DND-41 (cell line): ENCODE results near the gene NLGN1.

Experiments used
- ATAC-seq: fragments of 200-7000 bp; cut with Tn5 transposase; 3 replicates; pipeline ENCODE4 v1.9.1; 2021; ENCODE audit warnings: low read depth; ENCODE audit not compliant: insufficient read depth
- DNase-seq: peaks from one replicate; pipeline ENCODE4 v3.0.0-alpha.2; 2020
- H2AFZ ChIP-seq: 2 replicates; pipeline ENCODE4 v1.6.0; 2012; ENCODE audit warnings: low read depth, low read length
- H3K27ac ChIP-seq: 2 replicates; pipeline ENCODE4 v1.5.1; 2012; ENCODE audit warnings: low read length, inconsistent platforms
- H3K27me3 ChIP-seq: fragments of 200-600 bp; sonication (generic); 2 replicates; pipeline ENCODE4 v1.6.0; 2012; ENCODE audit warnings: low read length, mild to moderate bottlenecking, inconsistent platforms; ENCODE audit not compliant: insufficient read depth, poor library complexity
- H3K36me3 ChIP-seq: 2 replicates; pipeline ENCODE4 v1.5.1; 2012; ENCODE audit warnings: low read length, inconsistent platforms; ENCODE audit not compliant: insufficient read depth
- H3K4me1 ChIP-seq: 2 replicates; pipeline ENCODE4 v1.5.1; 2012; ENCODE audit warnings: mild to moderate bottlenecking, low read length; ENCODE audit not compliant: insufficient read depth
- H3K4me2 ChIP-seq: 2 replicates; pipeline ENCODE4 v1.6.0; 2012; ENCODE audit warnings: mild to moderate bottlenecking, moderate library complexity, low read length, inconsistent platforms; ENCODE audit not compliant: insufficient read depth
- H3K4me3 ChIP-seq, 2 experiments: fragments of 200-600 bp in 1 of 2; shearing (Covaris generic) in 1 of 2; 2 replicates each; pipeline ENCODE4 v1.5.1; 2012 to 2016; ENCODE audit warnings: inconsistent platforms in 2 of 2, low read length in 2 of 2, mild to moderate bottlenecking in 2 of 2, low read depth in 1 of 2, moderate library complexity in 1 of 2
- H3K79me2 ChIP-seq: 2 replicates; pipeline ENCODE4 v1.6.0; 2012; ENCODE audit warnings: low read length, inconsistent platforms; ENCODE audit not compliant: insufficient read depth
- H3K9ac ChIP-seq: 2 replicates; pipeline ENCODE4 v1.6.0; 2012; ENCODE audit warnings: low read depth, mild to moderate bottlenecking, inconsistent platforms, low read length, moderate library complexity
- H3K9me3 ChIP-seq: 2 replicates; pipeline ENCODE4 v1.5.1; 2012; ENCODE audit warnings: low read length, moderate library complexity, mild to moderate bottlenecking, inconsistent platforms; ENCODE audit not compliant: insufficient read depth, severe bottlenecking
- H4K20me1 ChIP-seq: 2 replicates; pipeline ENCODE4 v1.6.0; 2012; ENCODE audit warnings: low read length; ENCODE audit not compliant: insufficient read depth
- EZH2 ChIP-seq: IDR thresholded peaks from 3 replicates; pipeline ENCODE4 v1.6.1; 2012; ENCODE audit warnings: borderline replicate concordance, low read depth, mild to moderate bottlenecking, moderate library complexity, low read length, inconsistent platforms; ENCODE audit not compliant: severe bottlenecking
- TF ChIP-seq, protein P1 (sequence below): IDR thresholded peaks from 2 replicates; pipeline ENCODE4 v1.5.1; 2012; ENCODE audit warnings: borderline replicate concordance, low read length, moderate library complexity, mild to moderate bottlenecking; ENCODE audit not compliant: poor library complexity, severe bottlenecking; ENCODE audit errors: extremely low read depth

Gene NLGN1

DNA sequence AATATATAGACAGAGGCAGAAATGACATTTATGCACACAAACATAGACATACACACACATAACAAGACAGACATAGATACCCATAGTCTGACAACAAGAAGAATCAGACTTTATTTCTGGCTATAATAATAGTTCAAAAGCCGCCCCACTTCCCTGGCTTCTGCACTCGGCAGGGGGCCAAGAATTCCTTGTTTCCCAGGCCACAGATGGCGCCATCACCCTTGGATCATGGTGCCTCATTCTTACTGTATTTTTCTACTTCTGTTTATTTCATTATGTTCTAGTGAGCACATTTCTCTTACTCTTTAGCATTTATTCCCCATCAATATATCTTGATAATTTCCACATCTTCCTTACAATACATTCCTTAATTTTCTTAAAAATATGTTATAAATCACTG is 387.5 kb downstream of the NLGN1 start:
- Histone ChIP-seq H3K36me3 (no peaks in the 10 kb centered on the region), H3K9me3 (no peaks in the 10 kb centered on the region), H3K4me3 (no peak overlapping the region), H2AFZ (no peak overlapping the region), H3K79me2 (no peaks in the 10 kb centered on the region), H3K4me1 (no peaks in the 10 kb centered on the region), H4K20me1 (no peaks in the 10 kb centered on the region), H3K9ac (no peak overlapping the region), H3K27me3 (no peaks in the 10 kb centered on the region), H3K27ac (no peak overlapping the region), H3K4me2 (no peak overlapping the region)
- TF ChIP-seq, protein P1, sequence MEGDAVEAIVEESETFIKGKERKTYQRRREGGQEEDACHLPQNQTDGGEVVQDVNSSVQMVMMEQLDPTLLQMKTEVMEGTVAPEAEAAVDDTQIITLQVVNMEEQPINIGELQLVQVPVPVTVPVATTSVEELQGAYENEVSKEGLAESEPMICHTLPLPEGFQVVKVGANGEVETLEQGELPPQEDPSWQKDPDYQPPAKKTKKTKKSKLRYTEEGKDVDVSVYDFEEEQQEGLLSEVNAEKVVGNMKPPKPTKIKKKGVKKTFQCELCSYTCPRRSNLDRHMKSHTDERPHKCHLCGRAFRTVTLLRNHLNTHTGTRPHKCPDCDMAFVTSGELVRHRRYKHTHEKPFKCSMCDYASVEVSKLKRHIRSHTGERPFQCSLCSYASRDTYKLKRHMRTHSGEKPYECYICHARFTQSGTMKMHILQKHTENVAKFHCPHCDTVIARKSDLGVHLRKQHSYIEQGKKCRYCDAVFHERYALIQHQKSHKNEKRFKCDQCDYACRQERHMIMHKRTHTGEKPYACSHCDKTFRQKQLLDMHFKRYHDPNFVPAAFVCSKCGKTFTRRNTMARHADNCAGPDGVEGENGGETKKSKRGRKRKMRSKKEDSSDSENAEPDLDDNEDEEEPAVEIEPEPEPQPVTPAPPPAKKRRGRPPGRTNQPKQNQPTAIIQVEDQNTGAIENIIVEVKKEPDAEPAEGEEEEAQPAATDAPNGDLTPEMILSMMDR, result peak; percentile 10
- no peak for TF ChIP-seq EZH2
- ATAC-seq (no peak), DNase-seq (no peak)

DNA sequence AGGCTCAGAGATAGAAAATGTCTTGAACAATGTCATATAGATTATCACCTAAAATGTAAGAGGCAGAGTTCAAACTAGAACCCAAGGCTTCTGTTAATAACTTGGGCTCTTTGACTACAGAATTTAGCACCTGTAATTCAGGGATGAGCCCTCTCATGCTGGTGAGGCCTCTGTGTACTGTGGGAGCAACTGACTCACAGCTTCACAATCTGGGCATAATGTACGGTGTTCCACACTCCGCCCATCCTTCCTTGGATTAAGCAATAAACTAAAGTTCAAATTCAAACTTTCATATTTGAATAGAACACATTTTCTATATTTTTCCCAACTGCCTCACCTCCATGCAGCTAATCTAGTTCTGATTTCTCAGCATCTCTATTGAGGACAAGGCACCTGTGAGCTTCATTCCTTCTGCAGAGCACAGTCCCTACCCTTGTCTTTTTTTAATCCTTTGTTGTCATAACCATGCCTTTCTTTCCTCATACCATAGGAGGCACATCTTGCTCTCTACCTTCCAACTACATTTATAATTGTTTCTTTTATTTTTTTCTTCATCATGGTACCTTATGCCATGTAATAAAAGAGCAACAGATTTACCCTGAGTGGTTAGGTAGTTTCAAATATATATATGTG is 392.1 kb downstream of the NLGN1 start:
- H3K4me2 ChIP-seq, result no peak overlapping the region
- no peaks in the 10 kb centered on the region for H3K36me3 ChIP-seq
- TF ChIP-seq EZH2, result no peak
- TF ChIP-seq, protein P1, result no peak
- H3K4me1 ChIP-seq, result no peaks in the 10 kb centered on the region
- no peaks in the 10 kb centered on the region for H4K20me1 ChIP-seq
- H3K9me3 ChIP-seq, result no peaks in the 10 kb centered on the region
- H3K9ac ChIP-seq, result no peak overlapping the region
- no peak overlapping the region for H3K27ac ChIP-seq
- no peak overlapping the region for H3K4me3 ChIP-seq
- no peaks in the 10 kb centered on the region for H3K79me2 ChIP-seq
- DNase-seq (no peak), ATAC-seq (no peak)
- no peak overlapping the region for H2AFZ ChIP-seq
- H3K27me3 ChIP-seq, result no peaks in the 10 kb centered on the region

DNA sequence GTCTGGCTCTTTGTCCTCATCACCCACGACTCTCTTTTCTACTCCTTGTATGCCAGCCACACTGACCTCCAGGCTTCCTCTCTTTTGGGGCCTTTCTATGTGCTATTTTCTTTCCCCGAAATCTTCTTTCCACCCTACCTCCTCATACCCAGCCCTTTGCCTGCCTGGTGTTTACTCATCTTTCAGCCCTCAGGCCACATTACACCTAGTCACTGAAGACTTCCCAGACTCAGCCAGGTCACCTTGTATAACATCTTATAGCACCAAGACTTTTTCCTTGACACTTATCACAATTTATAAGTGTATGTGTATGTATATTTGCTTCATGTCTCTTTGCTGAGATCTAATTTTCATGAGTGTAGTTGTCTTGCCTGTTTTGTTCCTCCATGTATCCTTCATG is 396.4 kb downstream of the NLGN1 start:
- H3K9me3 ChIP-seq, result no peaks in the 10 kb centered on the region
- no peak overlapping the region for H3K4me3 ChIP-seq
- H3K9ac ChIP-seq, result no peak overlapping the region
- H4K20me1 ChIP-seq, result no peaks in the 10 kb centered on the region
- H3K36me3 ChIP-seq, result no peaks in the 10 kb centered on the region
- no peak for DNase-seq
- H3K79me2 ChIP-seq, result no peaks in the 10 kb centered on the region
- no peaks in the 10 kb centered on the region for H3K4me1 ChIP-seq
- H3K4me2 ChIP-seq, result no peak overlapping the region
- no peak for ATAC-seq
- H3K27ac ChIP-seq, result no peak overlapping the region
- no peaks in the 10 kb centered on the region for H3K27me3 ChIP-seq
- TF ChIP-seq EZH2, result no peak
- TF ChIP-seq, protein P1, result no peak
- no peak overlapping the region for H2AFZ ChIP-seq
